ENCODE measurements around the gene IQCE.

The IQCE gene

DNA sequence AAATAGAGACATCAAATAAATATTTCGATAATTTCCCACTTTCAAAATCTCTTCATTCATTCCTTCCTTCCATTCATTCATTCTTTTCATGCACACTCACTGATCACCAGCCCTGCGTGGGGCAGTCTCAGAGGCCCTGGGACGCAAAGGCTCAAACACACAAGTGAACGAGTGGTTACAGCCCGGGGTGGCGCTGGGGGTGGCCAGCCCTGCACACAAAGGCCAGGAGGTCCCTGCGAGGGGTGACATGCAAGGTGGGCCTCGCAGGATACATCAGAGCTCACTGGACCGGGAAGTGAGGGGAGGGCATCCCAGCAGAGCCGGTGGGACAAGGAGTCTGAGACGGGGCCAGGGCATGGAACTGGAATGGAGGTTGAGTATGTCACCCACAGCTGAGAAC, 43.1 kb downstream of the IQCE start:
- Histone ChIP-seq H3K9me3 (replicated peaks; ENCODE audit: insufficient read depth, low read length) (no peaks in the 10 kb centered on the region), H3K4me2 (ENCODE audit: low read depth, low read length) (no peak overlapping the region), H3K4me3 (ENCODE audit: low read length) (no peak overlapping the region)

DNA sequence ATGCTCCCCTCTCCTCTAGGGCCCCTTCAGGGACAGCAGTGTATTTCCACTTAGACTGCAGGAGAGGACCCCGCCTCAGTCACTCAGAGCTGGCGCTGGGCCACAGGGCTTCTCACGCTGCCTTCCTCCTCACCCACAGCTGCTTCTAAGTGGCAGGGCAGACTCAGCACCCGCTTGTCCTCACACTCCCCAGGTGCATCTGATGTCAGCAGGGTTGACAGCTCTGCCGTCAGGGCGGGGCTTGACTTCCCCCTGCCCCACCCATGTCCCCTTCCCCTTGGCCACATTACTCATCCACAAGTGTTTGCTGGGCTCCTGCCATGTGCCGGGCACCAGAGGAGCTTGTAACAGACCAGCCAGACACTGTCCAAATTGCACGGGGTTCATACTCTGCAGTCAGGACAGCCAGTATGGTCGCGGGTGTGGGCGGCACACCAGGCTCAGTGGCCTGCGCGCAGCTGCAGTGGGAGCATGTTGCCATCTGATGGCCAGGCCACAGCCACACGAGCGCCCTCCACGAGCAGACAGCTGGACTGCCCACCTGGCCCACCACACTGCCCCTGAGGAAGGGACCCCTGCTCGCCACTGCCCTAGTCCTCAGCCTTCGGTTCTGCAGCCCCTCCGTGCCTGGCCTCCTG, 43.7 kb downstream of the IQCE start:
- no peak overlapping the region for H3K4me2 ChIP-seq (ENCODE audit: low read depth, low read length)

More for the DNA sequence above, 43.1 kb downstream of the IQCE start:
- Histone ChIP-seq H3F3A (ENCODE audit: insufficient read depth, low read length) (no peaks in the 10 kb centered on the region), H3K27ac (ENCODE audit: low read length) (no peak overlapping the region), H3K36me3 (replicated peaks; ENCODE audit: insufficient read depth, low read length) (no peaks in the 10 kb centered on the region), H3K9ac (ENCODE audit: low read length) (no peak overlapping the region), H3K9me2 (replicated peaks; ENCODE audit: insufficient read depth, low read length) (no peaks in the 10 kb centered on the region), H2AFZ (ENCODE audit: low read length) (no peak overlapping the region), H4K20me1 (ENCODE audit: insufficient read depth, low read length) (no peaks in the 10 kb centered on the region), H3K4me1 (ENCODE audit: low read length) (no peaks in the 10 kb centered on the region), H3K79me2 (ENCODE audit: low read length) (no peaks in the 10 kb centered on the region), H3K27me3 (replicated peaks; ENCODE audit: insufficient read depth, low read length) (no peaks in the 10 kb centered on the region)
- no peak for DNase-seq
- TF ChIP-seq, protein P1, sequence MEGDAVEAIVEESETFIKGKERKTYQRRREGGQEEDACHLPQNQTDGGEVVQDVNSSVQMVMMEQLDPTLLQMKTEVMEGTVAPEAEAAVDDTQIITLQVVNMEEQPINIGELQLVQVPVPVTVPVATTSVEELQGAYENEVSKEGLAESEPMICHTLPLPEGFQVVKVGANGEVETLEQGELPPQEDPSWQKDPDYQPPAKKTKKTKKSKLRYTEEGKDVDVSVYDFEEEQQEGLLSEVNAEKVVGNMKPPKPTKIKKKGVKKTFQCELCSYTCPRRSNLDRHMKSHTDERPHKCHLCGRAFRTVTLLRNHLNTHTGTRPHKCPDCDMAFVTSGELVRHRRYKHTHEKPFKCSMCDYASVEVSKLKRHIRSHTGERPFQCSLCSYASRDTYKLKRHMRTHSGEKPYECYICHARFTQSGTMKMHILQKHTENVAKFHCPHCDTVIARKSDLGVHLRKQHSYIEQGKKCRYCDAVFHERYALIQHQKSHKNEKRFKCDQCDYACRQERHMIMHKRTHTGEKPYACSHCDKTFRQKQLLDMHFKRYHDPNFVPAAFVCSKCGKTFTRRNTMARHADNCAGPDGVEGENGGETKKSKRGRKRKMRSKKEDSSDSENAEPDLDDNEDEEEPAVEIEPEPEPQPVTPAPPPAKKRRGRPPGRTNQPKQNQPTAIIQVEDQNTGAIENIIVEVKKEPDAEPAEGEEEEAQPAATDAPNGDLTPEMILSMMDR (IDR thresholded peaks at IDR 0.05; ENCODE audit: low read length), result no peak
- TF ChIP-seq EZH2phosphoT487 (IDR thresholded peaks at IDR 0.05; ENCODE audit: low read length), result no peak
- no peak for TF ChIP-seq EZH2 (optimal IDR thresholded peaks at IDR 0.05; ENCODE audit: low read depth, low read length)

DNA sequence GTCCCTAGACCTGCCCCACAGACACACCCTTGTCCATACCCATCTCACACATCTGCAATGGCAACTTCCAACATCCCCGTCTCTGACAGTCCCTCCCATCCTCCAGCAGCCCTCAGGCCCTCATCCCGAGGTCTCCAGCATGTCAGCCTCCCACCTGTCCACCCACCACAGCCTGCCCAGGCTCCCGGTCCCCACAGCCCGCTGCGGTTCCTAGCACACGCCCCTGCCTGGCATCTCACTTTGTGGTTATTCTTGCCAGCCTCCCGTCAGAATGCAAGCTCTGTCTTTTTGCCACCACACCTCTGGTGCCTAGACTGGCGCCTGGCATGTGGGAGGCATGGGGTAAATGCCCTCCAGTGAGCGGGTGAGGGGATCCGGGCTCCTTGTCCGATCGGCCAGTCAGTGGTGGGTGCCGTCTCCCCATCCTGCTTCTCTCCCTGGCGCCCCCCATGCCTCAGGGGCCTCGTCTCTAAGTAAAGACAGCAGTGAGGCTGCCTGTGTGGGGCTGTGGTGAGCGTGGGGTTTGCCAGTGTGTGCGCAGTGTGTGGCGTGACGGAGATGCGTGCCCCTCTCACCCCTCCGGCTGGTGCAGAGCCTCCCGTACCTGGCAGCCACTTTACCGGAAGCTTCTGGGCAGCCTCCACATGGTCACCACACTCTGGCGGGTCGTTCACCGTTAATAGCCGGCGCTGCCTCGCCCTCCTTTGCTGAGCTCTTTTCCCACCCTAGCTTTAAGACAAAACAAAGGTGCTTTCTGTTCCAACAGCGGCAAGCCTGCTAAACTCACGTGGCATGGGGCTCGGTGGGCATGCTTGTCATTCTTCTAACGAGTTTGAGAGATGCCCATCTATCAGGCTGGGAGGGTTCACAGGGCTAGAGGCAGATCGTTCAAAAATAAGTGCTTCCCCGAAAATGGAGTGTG, 44.5 kb downstream of the IQCE start:
- H3K79me2 ChIP-seq (ENCODE audit: low read length), result no peaks in the 10 kb centered on the region
- no peaks in the 10 kb centered on the region for H3K9me2 ChIP-seq (replicated peaks; ENCODE audit: insufficient read depth, low read length)
- no peaks in the 10 kb centered on the region for H3F3A ChIP-seq (ENCODE audit: insufficient read depth, low read length)
- H3K9me3 ChIP-seq (replicated peaks; ENCODE audit: insufficient read depth, low read length), result no peaks in the 10 kb centered on the region
- H3K27me3 ChIP-seq (replicated peaks; ENCODE audit: insufficient read depth, low read length), result no peaks in the 10 kb centered on the region
- H3K9ac ChIP-seq (ENCODE audit: low read length), result no peak overlapping the region
- H2AFZ ChIP-seq (ENCODE audit: low read length), result no peak overlapping the region
- no peak overlapping the region for H3K27ac ChIP-seq (ENCODE audit: low read length)
- no peak overlapping the region for H3K4me2 ChIP-seq (ENCODE audit: low read depth, low read length)
- DNase-seq, result no peak
- no peak overlapping the region for H3K4me3 ChIP-seq (ENCODE audit: low read length)
- H4K20me1 ChIP-seq (ENCODE audit: insufficient read depth, low read length), result no peaks in the 10 kb centered on the region
- H3K4me1 ChIP-seq (ENCODE audit: low read length), result no peaks in the 10 kb centered on the region
- H3K36me3 ChIP-seq (replicated peaks; ENCODE audit: insufficient read depth, low read length), result no peaks in the 10 kb centered on the region
- TF ChIP-seq, protein P1 (IDR thresholded peaks at IDR 0.05; ENCODE audit: low read length), result no peak
- TF ChIP-seq EZH2phosphoT487 (IDR thresholded peaks at IDR 0.05; ENCODE audit: low read length) (no peak), EZH2 (optimal IDR thresholded peaks at IDR 0.05; ENCODE audit: low read depth, low read length) (no peak)

More for the DNA sequence above, 43.7 kb downstream of the IQCE start:
- Histone ChIP-seq H3K27me3 (replicated peaks; ENCODE audit: insufficient read depth, low read length) (no peaks in the 10 kb centered on the region), H2AFZ (ENCODE audit: low read length) (no peak overlapping the region), H3K9ac (ENCODE audit: low read length) (no peak overlapping the region), H3K36me3 (replicated peaks; ENCODE audit: insufficient read depth, low read length) (no peaks in the 10 kb centered on the region), H3K4me1 (ENCODE audit: low read length) (no peaks in the 10 kb centered on the region), H3K4me3 (ENCODE audit: low read length) (no peak overlapping the region), H4K20me1 (ENCODE audit: insufficient read depth, low read length) (no peaks in the 10 kb centered on the region), H3K9me3 (replicated peaks; ENCODE audit: insufficient read depth, low read length) (no peaks in the 10 kb centered on the region), H3K79me2 (ENCODE audit: low read length) (no peaks in the 10 kb centered on the region), H3K27ac (ENCODE audit: low read length) (no peak overlapping the region), H3K9me2 (replicated peaks; ENCODE audit: insufficient read depth, low read length) (no peaks in the 10 kb centered on the region), H3F3A (ENCODE audit: insufficient read depth, low read length) (no peaks in the 10 kb centered on the region)
- DNase-seq, result no peak
- TF ChIP-seq EZH2 (optimal IDR thresholded peaks at IDR 0.05; ENCODE audit: low read depth, low read length) (no peak), EZH2phosphoT487 (IDR thresholded peaks at IDR 0.05; ENCODE audit: low read length) (no peak)
- TF ChIP-seq, protein P1 (IDR thresholded peaks at IDR 0.05; ENCODE audit: low read length), result no peak

All from MM.1S (cell line).